KMS-11 (cell line): ENCODE results near the gene CHST11.

ENCODE experiments used
- H2AFZ ChIP-seq: fragments of 200-600 bp; sonication (generic); 2 replicates; pipeline ENCODE4 v1.6.1; 2016; ENCODE audit warnings: antibody characterized with exemption, mixed run types, low read depth
- H3K27ac ChIP-seq: fragments of 200-600 bp; sonication (generic); 2 replicates; pipeline ENCODE4 v1.6.1; 2016; ENCODE audit warnings: mild to moderate bottlenecking, mixed run types
- H3K27me3 ChIP-seq: fragments of 200-600 bp; sonication (generic); 2 replicates; pipeline ENCODE4 v1.6.1; 2017; ENCODE audit warnings: mild to moderate bottlenecking, low read depth, mixed run types, moderate library complexity; ENCODE audit not compliant: insufficient read depth
- H3K36me3 ChIP-seq: fragments of 200-600 bp; sonication (generic); 2 replicates; pipeline ENCODE4 v1.6.1; 2017; ENCODE audit warnings: mild to moderate bottlenecking, mixed run types; ENCODE audit not compliant: insufficient read depth
- H3K4me1 ChIP-seq: fragments of 200-600 bp; sonication (generic); 2 replicates; pipeline ENCODE4 v1.6.1; 2016; ENCODE audit warnings: mild to moderate bottlenecking, low read depth, mixed run types; ENCODE audit not compliant: poor library complexity, severe bottlenecking
- H3K4me2 ChIP-seq: fragments of 200-600 bp; sonication (generic); 2 replicates; pipeline ENCODE4 v1.7.0; 2016; ENCODE audit warnings: mild to moderate bottlenecking, mixed run types
- H3K4me3 ChIP-seq: fragments of 200-600 bp; sonication (generic); IDR thresholded peaks from 2 replicates; pipeline ENCODE4 v1.6.1; 2017; ENCODE audit warnings: low read depth, low read length, mixed read lengths; ENCODE audit not compliant: insufficient read depth
- H3K79me2 ChIP-seq: fragments of 200-600 bp; sonication (generic); 2 replicates; pipeline ENCODE4 v1.6.1; 2016; ENCODE audit warnings: low read depth, mixed run types; ENCODE audit not compliant: insufficient read depth
- H3K9ac ChIP-seq: fragments of 200-600 bp; sonication (generic); 2 replicates; pipeline ENCODE4 v1.6.1; 2016; ENCODE audit warnings: mild to moderate bottlenecking, mixed run types
- H4K20me1 ChIP-seq: fragments of 200-600 bp; sonication (generic); 2 replicates; pipeline ENCODE4 v1.6.1; 2016; ENCODE audit warnings: mild to moderate bottlenecking, mixed run types; ENCODE audit not compliant: insufficient read depth
- TF ChIP-seq, protein P1 (sequence below): fragments of 200-600 bp; sonication (generic); conservative IDR thresholded peaks from 2 replicates; pipeline ENCODE4 v1.6.1; 2017; ENCODE audit warnings: low read depth, mild to moderate bottlenecking, antibody characterized with exemption, low read length, moderate library complexity, mixed read lengths

CHST11 gene

DNA sequence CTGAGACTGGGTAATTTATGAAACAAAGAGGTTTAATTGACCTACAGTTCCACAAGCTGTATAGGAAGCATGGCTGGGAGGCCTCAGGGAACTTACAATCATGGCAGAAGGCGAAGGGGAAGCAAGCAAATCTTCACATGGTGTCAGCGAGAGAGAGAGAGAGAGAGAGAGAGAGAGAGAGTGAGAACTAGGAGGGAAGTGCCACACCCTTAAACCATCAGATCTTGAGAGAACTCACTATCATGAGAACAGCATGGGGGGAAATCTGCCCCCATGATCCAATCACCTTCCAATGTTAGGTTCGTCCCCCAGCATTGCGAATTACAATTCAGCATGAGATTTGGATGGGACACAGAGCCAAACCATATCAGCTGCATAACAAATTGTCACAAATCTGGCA is 96.7 kb downstream of the CHST11 start:
- Histone ChIP-seq H3K36me3 (no peaks in the 10 kb centered on the region), H4K20me1 (no peaks in the 10 kb centered on the region), H3K4me1 (no peaks in the 10 kb centered on the region), H3K4me3 (no peak overlapping the region), H3K79me2 (no peaks in the 10 kb centered on the region), H3K27me3 (no peaks in the 10 kb centered on the region), H3K4me2 (no peak overlapping the region), H2AFZ (no peak overlapping the region), H3K27ac (no peak overlapping the region), H3K9ac (no peak overlapping the region)
- TF ChIP-seq, protein P1, sequence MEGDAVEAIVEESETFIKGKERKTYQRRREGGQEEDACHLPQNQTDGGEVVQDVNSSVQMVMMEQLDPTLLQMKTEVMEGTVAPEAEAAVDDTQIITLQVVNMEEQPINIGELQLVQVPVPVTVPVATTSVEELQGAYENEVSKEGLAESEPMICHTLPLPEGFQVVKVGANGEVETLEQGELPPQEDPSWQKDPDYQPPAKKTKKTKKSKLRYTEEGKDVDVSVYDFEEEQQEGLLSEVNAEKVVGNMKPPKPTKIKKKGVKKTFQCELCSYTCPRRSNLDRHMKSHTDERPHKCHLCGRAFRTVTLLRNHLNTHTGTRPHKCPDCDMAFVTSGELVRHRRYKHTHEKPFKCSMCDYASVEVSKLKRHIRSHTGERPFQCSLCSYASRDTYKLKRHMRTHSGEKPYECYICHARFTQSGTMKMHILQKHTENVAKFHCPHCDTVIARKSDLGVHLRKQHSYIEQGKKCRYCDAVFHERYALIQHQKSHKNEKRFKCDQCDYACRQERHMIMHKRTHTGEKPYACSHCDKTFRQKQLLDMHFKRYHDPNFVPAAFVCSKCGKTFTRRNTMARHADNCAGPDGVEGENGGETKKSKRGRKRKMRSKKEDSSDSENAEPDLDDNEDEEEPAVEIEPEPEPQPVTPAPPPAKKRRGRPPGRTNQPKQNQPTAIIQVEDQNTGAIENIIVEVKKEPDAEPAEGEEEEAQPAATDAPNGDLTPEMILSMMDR = no peak

DNA sequence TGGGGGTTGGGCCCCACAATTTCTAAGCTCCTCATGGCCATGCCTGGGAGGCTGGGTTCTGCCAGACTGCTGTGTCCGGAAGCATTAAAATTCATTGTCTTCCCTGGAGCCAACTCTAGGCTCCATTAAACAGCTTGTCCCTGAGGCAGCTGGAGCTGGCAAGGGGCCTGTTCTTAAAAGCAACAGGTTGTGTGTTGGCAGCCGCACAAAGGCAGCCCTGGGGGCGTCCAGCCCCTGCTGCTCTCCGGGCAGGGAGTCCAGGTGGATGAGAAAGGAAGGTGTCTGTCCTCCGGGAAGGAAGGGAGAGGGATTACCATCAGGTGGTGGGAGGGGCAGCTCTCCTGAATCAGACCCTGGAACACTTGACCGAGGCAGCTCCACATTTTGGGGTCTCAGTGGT is 98.9 kb downstream of the CHST11 start:
- Histone ChIP-seq H3K27ac (no peak overlapping the region), H3K4me3 (no peak overlapping the region), H2AFZ (no peak overlapping the region), H3K79me2 (no peaks in the 10 kb centered on the region), H3K4me2 (no peak overlapping the region), H3K27me3 (no peaks in the 10 kb centered on the region), H4K20me1 (no peaks in the 10 kb centered on the region), H3K9ac (no peak overlapping the region), H3K4me1 (no peaks in the 10 kb centered on the region), H3K36me3 (no peaks in the 10 kb centered on the region)
- TF ChIP-seq, protein P1 = no peak

DNA sequence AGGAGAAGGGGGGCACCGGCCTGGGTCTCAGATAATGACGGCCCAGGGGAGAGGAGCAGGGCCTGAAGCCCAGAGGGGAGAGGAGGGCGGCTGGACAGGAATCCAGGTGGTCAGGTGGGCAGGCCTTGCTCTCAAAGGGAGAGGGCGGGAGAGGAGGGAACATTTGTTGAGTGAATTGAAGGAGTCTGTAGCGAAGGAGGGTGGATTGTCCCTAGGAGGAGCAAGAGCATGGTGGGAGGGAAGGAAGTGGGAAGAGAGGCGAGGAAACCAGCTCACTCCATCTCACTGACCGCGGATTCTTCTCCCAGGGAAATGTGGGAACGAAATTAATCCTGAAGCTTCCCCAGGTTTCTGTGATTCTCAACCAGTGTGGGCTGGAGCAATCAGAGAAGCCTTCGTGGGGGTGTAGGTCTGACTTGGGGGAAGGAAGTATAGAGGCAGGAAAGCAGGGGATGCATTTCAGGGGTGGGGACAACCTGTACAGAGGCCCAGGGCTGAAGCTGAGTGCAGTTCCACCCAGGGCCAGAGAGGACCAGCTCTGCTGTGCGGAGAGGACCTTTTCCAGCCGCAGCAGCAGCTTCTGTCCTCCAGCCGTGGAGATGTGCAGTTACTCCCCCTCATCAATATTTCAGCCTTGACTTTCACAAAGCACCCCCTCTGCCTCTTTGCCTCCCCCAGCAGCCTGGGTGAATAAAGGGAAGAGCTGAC is 100.9 kb downstream of the CHST11 start:
- no peak overlapping the region for H2AFZ ChIP-seq
- H4K20me1 ChIP-seq = no peaks in the 10 kb centered on the region
- H3K4me2 ChIP-seq = no peak overlapping the region
- H3K9ac ChIP-seq = no peak overlapping the region
- TF ChIP-seq, protein P1 = no peak
- H3K4me3 ChIP-seq = no peak overlapping the region
- no peaks in the 10 kb centered on the region for H3K79me2 ChIP-seq
- no peaks in the 10 kb centered on the region for H3K4me1 ChIP-seq
- no peaks in the 10 kb centered on the region for H3K27me3 ChIP-seq
- H3K36me3 ChIP-seq = no peaks in the 10 kb centered on the region
- H3K27ac ChIP-seq = no peak overlapping the region

DNA sequence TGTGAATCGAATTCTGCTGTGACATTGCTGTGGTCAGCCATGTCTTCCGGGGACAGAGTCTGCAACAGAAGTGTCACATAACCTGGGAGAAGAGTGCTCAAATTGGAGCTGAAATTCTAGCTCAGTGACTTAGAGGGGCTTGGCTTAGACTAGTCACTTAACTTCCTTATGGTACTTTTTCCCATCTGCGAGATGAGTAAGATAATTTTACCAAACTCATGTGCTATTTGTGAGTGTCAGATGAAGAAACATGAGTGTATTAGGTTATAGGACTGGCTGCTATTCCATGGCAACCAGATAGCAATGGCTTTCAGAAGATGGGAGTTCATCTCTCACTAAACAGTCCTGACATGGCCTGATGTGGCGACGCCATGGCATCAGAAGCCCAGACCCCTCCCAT is 104.1 kb downstream of the CHST11 start:
- Histone ChIP-seq H2AFZ (no peak overlapping the region), H3K27ac (no peak overlapping the region), H3K4me3 (no peak overlapping the region), H3K9ac (no peak overlapping the region), H4K20me1 (no peaks in the 10 kb centered on the region), H3K27me3 (no peaks in the 10 kb centered on the region), H3K4me2 (no peak overlapping the region), H3K4me1 (no peaks in the 10 kb centered on the region), H3K79me2 (no peaks in the 10 kb centered on the region), H3K36me3 (no peaks in the 10 kb centered on the region)
- TF ChIP-seq, protein P1 = no peak
